ENCODE results near the gene DRGX.

The DRGX gene

DNA sequence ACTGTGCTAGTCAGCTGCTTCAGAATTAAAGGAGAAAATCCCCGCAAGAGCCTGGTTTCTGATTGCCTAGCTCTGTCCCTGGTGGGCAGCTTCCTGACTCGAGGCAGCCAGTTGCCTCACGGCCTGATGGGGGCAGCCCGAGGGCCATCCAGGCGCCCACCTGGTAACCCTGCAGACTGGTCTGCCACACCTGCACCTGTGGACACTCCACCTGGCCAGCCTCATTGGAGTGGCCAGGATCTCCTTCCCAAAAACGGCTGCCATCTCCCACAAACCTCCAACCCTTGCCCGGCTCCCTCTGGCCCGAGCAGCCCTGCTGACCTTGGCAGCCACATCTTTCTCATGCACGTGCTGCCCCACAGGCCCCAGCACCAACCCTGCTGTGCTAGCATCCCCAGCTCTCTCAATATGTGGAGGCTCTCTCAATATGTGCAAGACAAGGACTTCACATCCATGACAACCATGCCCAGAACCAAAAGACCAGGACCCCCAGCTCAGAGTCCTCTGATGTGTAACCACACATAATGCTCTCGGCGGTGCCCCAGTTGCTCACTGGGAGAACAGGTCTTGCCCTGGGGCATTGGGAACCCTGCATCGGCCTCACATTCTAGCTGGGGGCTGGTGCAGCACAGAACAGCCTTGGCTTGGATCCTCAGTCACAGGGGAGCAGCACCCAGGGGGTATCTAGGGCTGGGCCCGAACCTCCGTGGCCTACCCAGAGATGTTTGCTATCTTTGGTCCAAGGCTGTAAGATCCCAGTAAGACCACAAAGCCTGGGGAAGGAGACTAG lies 14.6 kb downstream of the DRGX start:
- DNase-seq = no peak

DNA sequence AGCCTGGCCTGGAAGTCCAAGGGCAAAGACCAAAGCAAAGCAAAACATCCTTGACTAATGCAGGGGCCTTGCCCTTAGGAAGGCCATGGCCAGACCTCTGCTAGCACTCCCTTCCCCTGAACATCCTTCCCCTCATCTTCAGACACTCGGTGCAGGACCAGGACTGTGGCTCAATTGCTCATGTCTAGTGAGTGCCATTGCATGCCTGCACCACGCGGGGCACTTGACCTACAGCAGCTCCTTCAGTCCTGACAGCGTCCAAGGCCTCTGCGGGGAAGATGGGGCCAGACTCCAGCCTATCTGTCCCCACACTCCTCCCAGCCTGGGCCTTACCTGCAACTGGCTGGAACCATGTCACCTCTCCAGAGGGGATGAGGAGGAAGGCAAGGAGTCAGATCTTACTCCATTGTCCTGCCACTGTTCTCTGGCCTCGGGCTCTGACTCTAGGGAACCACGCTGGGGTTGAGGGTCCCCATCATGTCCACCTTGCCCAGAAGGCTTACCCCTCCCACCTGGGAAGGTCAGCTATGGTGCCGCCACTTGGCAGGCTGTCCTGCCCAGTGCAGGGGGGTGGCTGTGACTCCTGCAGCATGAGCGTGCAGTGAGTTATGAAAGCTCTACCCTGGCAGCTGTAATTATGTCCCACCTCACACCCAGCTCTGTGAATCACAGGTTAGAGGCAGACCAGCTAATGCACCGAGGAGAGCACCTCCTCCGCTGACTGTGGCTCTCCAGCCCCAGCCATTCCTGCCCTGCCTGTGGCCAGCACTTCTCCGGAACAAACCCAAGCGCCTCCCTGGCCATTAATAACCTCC lies 16.1 kb downstream of the DRGX start:
- DNase-seq = no peak

DNA sequence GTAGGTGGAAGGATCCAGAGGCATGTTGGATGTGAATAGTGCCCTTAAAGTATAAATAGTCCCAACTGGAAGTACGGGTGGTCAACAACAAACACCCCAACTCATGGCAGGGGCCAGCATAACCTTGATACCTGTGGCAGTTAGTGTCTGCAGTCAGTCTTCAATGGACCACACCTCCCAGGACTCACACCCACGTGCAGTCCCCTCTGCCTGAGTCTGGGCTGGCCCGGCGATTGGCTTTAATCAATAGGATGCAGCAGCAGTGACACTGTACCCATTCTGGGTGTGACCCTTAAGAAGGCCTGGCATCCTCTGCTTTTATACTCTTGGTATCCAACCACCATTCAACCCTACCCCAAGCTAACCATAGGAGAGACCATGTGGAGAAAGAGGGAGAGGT lies 18.6 kb downstream of the DRGX start:
- DNase-seq = no peak

GRCh38 chr10:49375611-49376010 lies 20.3 kb downstream of the DRGX start:
- DNase-seq = no peak

DNA sequence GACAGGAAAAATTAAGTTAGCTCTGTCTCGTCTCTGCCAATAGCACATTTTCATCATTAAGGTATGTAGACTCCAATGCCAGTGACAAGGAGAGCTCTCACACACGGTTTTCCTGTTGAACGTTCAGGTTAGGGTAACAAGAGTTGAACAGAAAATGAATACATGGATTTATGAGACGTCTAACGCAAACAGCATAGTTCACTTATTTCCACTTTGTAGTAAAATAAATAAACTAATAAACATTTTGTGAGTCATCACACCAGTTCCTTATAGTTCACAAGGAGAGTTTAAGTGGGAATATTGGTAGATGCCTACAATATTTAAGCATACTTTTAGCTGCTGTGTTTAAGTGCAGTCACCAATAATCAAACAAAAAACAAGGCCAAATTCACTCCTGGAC lies 21.1 kb downstream of the DRGX start:
- DNase-seq = no peak

DNA sequence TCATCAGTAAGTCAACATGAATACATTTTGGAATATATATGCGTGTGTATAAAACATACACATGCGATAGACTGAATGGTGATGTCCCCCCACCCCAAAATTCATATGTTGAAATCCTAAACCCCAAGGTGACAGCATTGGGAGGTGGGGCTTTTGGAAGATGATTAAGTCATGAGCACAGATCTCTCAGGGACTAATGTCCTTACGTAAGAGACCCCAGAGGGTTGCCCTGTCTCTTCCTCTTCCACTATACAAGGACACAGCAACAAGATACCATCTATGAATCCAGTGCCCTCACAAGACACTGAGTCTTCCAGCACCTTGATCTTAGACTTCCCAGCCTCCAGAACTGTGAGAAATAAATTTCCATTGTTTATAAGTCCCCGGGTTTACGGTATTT lies 22.5 kb downstream of the DRGX start:
- no peak for DNase-seq

DNA sequence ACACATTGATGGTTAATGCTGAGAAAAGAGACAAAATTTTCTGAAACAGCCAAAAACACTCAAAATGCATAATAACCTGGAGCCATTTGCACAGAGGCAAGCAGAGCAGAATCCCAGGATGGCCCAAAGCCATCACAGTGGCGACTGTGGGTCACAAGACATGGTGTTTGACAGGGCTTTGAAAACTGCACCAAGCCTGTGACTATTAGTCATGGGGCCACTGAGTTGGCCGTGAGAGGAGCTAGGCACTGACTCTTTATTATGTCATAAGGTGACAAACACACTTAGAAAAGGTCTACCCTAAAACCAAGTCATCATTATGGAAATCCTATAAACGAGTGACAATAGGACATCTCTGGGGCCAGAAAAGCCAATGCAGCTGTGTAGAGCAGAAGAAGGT lies 23.9 kb downstream of the DRGX start:
- DNase-seq = no peak

DNA sequence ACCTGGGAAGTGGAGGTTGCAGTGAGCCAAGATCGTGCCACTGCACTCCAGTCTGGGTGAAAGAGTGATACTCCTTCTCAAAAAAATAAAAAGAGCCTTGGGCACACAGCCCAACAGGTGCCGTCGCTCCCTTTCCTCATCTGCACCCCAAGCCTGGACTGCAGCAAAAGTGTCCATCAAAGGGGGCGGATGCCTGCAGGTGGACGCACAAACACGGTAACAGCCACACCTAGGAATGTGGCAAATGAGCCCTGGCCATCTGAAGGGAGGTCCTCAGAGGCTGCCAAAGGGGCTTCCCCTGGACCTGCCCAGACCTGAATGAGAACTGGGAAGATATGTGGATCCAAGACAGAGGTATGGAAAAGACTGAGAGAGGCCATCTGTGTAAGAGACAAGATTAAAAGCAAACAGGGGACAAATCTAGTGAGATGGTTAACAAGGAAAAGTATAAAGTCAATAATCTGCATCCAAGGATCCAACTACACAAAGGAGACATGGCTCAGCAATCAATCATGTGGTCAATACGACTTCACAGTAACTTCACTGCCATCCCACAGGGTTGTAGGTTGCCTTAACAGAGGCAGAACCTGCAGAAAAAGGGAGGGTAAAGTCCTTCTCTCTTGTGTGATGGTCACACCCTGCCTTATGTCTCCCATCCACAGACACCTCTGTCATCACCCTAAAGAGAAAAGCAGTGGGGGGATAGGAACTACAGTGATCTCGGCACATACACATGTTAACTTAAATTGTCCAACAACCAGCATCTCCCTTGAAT lies 25.4 kb downstream of the DRGX start:
- DNase-seq = no peak

DNA sequence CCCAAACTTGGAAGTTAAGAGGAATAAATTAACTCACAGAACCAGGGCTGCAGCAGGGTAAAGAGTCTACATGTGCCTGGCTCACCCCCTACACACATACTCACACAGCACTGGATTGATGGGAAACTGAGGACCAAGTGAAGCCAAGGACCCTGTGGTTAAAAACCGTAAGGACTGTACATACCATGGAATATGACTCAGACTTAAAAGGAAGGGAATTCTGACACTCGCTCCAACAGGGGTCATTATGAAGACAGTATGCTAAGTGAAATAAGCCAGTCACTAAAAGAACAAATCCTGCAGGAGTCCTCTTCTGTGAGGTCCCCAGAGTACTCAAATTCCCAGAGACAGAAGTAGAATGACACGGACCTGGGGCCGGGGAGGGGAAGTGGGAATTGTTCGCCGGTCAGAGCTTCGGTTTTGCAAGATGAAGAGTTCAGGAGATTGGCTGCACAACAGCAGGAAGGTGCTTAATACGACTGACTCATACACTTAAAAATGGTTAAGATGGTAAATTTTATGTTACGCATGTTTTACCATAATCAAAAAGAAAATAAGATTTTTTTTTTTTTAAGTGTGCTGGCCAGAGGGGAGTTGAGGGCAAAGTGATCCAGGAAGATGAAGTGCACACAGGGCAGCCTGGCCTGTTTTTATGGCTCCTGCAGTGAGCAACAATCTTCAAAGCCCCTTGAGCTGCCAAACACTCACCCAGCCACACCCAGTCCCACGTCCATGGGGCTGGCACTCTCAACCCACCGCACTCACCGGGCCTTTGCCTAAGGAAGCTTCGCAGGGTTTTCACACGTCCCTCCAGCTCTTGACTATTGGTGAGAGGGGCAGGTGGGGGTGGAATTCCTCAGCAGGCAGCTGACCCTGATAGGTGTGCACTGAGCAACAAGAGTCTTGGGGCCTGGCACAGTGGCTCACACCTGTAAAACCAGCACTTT lies 26.4 kb downstream of the DRGX start:
- no peak for DNase-seq

DNA sequence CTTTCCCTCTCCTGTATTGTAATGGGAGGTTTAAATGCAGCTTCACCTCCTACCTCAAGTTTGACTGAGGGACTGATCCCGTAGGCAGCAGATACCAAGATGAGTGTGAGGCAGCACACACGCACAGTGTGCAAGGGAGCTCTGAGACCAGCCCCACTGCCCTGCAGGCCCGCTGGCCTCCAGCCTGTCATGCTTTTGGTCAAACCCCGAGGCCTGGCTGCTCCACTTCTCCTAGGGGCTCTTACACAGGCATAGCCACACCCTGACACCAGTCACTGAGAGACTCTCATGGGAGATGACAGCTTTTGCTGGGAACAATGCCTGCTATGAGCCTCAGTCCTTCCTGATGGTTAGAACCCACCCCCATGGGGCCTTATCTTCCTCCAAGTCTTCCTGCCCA lies 27.6 kb downstream of the DRGX start:
- DNase-seq = no peak

DNA sequence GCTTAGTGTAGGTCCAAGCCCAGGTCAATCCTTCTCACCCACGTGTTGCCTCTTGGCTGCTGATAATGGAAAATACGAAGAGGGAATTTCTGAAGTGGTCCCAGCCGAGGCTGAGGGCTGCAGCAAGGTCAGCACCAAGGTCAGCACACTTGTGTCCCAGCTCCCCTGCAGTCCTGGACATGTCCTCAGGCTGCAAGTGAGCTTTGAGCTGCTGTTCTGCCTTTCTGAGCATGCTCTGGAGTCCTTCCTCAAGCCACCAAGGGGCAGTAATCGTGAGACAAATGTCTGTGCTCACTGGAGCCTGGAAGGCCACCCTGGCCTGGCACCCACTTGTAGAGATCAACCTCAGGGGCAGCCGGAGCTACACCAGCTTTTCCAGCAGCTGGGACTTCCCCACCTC lies 28.3 kb downstream of the DRGX start:
- DNase-seq = no peak

DNA sequence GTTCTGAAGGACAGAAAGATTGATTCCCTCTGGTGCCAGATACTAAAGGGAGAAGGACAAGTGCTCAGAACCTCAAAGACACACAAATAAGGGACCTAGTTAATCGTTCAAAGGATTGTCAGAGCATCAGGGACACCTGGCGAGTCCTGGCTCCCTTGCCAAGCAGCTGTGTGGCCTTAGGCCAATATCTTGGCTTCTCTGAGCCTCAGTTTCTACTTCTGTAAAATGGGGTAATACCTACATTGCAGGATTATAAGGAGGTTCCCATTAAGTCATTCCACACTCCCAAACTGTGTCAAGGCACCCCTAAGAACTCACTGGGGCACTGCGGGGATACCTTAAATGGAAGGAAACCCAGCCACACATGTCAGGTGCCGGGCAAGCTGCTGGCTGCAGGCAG lies 29.4 kb downstream of the DRGX start:
- no peak for DNase-seq

- no peak for DNase-seq
Measured at GRCh38 chr10:49365675-49366415, 30.0 kb downstream of the DRGX start.

- no peak for DNase-seq
Measured at GRCh38 chr10:49365275-49365674, 30.6 kb downstream of the DRGX start.

GRCh38 chr10:49364747-49365146 lies 31.1 kb downstream of the DRGX start:
- DNase-seq = no peak

GRCh38 chr10:49364051-49364450 lies 31.8 kb downstream of the DRGX start:
- DNase-seq = no peak

DNA sequence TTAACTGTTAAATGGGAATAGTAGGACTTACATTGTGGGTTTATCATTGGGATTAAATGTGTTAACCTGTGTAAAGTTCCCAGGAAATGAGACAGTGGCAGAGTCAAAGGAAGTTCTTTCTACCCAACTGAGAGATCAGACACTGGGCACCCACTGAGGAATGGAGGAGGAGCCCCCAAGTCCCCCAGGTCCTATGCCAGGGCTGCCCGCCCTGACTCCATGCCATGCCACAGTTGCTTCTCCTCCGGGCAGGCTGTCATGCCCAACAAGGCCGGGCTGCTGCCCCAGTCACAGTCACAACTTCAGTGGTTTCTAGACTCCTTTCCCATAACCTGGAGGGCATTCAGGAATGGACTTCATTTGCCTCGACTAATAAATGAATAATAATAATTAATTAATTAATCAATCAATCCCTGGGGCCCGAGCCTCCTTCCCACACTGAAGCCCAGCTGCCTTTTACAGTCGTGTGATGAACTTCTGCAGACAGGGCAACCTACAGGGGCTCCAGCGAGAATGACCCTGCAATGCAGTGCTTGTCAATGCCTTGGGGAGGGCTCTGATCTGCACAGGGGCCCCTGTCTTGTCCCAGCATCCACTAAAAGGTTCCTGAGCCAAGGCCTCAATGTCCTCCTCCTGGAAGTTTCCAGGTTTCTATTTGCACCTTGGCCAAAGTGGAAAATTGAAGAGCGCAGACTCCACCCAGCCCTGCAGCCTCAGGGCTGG lies 32.4 kb downstream of the DRGX start:
- no peak for DNase-seq

DNA sequence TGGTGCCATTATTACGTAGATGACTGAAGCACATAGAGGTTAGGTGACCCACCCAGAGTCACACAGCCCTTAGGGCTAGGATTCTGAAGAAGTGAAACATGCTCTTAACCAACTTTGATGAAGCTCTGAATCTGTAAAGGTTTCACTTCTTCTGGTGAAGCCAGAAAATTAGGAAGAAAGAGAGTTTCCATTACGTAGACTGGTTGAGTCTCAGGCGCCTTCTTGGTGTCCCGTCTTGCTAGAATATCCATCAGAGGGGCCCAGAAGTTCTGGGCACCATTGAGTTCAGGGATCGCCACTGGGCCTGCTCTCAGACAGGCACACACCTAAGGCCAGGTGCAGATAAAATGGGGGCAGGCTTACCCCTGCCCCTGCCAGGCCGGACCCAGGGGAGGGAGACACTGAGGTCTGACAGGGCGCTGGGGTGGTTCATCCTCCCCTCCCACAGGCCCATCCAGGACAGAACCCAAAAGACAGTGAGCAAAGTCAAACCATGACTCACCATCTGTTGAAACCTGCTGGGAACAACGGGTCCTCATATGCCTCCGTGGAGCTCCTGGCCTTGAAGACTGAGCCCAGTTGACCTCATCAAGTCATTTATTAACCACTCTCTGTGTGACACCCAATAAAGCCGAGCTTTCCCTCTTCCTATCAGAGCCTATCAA lies 33.2 kb downstream of the DRGX start:
- DNase-seq = no peak

DNA sequence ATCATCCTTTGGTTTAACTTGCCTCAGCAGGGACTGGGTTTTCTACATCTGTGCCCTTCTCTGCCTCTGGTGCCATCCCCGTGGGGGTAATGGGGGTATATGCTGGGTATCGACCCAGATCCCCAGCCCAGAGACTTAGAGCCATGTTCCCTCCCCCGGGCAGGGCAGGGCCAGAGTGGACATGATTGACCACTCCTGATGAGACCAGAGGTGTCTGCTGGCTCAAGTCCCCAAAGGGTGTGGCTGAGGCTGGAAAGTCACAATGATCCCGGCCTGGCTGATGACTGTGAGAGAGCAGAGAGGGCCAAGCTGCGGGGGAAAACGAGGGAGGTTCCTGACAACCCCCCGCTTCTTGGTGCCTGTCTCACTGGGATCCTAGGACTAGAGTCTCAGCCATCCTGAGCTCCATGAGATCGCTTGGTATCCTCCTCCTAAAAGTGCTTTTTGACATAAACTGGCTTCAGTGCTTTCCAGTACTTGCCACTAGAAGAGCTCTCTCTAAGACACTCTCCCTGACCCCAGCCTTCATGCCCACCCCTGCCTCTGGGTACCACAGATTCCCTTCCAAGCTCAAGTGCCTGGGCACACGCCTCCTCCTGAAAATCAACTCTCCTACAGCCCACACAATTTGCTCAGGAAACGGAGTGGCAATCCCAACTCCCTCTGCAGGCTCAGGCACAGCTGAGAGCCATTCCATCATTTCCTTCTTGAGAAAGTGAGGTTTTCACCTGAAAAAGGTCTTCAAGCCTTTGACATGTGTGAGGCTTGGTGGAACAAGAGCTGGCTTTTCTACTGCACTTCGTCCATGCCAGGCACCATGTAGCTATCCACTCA lies 33.9 kb downstream of the DRGX start:
- no peak for DNase-seq

DNA sequence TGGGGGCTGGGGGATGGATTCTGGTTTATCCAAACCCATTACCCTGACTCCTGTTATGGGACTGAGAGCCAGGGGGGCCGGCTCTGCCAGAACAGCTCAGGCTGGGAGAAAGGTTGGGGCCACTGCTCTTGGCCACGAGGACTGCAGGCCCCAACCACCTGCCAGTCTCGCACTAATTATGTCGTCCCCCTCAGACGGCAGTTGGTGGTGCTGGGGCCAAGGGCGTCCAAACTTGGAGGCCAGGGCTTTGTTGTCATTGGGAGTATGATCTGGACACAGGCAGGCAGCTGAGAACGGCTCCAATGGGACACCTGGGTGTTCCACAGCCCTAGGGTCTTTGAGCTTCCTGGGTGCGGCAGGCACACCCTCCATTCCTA lies 34.7 kb downstream of the DRGX start:
- no peak for DNase-seq
